ENCODE measurements around the gene SHB. TPM values are rescaled to one million over a fixed set of nuclear protein-coding genes. Genes with fewer than 3 reads are reported as not detected.

SHB gene
- total RNA-seq, 1 experiment from 2014 or later = 12.2 TPM

DNA sequence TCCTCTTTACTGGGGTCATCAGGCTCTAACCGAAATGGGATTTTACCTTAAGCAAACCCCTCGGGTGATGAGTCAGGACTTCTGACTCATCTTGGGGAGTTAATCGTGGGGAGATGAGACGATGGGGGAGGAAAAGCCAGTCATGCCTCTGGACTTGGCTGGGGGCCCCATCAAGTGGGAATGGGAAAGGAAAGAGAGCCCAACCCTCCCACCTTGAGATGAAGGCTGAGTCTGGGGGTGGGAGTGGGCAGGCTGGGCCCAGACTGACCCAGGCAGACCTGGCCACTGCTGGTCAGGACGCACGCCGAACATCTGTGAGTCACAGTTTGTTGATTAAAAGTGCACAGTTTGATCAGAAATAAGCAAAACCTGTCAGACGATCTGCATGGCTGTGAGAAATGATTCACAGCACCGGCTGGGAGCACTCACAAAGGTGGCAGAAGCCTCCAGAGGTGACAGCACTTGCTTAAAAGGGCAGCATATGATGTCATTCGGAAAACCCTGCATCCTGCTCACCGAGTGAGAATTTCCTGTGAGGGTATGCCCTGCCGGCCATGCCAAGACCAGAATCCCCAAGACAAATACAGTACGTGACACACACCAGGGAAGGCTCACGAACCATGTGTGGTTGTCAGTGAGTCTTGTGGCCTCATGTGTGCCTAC, 115.1 kb downstream of the SHB start (continued):
- TF ChIP-seq, protein P1, sequence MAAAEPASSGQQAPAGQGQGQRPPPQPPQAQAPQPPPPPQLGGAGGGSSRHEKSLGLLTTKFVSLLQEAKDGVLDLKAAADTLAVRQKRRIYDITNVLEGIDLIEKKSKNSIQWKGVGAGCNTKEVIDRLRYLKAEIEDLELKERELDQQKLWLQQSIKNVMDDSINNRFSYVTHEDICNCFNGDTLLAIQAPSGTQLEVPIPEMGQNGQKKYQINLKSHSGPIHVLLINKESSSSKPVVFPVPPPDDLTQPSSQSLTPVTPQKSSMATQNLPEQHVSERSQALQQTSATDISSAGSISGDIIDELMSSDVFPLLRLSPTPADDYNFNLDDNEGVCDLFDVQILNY (CRISPR knock-in tag; IDR thresholded peaks at IDR 0.05) = no peak
- TF ChIP-seq ZNF263 (CRISPR knock-in tag; IDR thresholded peaks at IDR 0.05; ENCODE audit: low read depth) (no peak), TEAD1 (CRISPR knock-in tag; IDR thresholded peaks at IDR 0.05) (no peak), ZNF219 (CRISPR knock-in tag; IDR thresholded peaks at IDR 0.05; ENCODE audit: borderline replicate concordance) (no peak)
- TF ChIP-seq, protein P2, sequence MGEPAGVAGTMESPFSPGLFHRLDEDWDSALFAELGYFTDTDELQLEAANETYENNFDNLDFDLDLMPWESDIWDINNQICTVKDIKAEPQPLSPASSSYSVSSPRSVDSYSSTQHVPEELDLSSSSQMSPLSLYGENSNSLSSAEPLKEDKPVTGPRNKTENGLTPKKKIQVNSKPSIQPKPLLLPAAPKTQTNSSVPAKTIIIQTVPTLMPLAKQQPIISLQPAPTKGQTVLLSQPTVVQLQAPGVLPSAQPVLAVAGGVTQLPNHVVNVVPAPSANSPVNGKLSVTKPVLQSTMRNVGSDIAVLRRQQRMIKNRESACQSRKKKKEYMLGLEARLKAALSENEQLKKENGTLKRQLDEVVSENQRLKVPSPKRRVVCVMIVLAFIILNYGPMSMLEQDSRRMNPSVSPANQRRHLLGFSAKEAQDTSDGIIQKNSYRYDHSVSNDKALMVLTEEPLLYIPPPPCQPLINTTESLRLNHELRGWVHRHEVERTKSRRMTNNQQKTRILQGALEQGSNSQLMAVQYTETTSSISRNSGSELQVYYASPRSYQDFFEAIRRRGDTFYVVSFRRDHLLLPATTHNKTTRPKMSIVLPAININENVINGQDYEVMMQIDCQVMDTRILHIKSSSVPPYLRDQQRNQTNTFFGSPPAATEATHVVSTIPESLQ (CRISPR knock-in tag; IDR thresholded peaks at IDR 0.05) = no peak
- TF ChIP-seq, protein P3, sequence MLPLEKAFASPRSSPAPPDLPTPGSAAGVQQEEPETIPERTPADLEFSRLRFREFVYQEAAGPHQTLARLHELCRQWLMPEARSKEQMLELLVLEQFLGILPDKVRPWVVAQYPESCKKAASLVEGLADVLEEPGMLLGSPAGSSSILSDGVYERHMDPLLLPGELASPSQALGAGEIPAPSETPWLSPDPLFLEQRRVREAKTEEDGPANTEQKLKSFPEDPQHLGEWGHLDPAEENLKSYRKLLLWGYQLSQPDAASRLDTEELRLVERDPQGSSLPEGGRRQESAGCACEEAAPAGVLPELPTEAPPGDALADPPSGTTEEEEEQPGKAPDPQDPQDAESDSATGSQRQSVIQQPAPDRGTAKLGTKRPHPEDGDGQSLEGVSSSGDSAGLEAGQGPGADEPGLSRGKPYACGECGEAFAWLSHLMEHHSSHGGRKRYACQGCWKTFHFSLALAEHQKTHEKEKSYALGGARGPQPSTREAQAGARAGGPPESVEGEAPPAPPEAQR (CRISPR knock-in tag; IDR thresholded peaks at IDR 0.05) = no peak

DNA sequence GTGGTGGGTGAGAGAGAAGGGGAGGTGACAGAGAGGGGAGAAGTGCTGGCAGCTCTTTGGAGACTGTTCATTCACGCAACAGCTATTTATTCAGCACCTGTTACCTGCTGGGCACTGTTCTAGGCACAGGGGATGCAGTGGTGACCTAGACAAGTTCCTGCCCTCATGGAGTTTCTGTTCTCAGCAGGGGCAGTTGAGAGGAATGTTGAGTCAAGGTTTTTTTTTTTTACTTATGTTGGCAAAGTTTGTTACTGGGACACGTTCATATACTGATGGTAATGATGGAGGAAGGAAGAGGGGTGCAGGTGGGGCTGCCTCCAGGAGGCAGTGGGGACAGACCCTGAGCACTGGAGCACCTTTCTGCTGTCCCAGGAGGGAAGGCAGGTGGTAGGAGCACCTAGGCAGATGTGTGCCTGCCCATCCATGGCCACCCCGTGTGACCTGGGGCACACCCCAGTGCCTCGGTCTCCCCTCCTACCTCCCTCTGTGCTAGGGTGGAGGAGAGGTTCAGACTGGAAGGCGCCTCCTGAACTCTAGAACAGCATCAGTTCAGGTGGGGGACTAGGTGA, 115.7 kb downstream of the SHB start:
- no peaks in the 10 kb centered on the region for H3K27me3 Mint-ChIP-seq (ENCODE audit: low read depth)
- no peaks in the 10 kb centered on the region for H3K9me3 Mint-ChIP-seq
- H3K27ac Mint-ChIP-seq = no peak overlapping the region
- H3K36me3 Mint-ChIP-seq = peaks cover 13% of the 10 kb centered on the region
- DNase-seq (ENCODE audit: low spot score) = no peak
- ChIA-PET CTCF (interaction anchor here (1.0 kb wide), 1 partner anchor 39 kb away, joined by 3 read pairs; no protein-coding TSS in a partner anchor), POLR2A (no interaction called here)
- H3K4me1 Mint-ChIP-seq = no peaks in the 10 kb centered on the region
- H3K4me3 Mint-ChIP-seq = no peak overlapping the region
- ATAC-seq = no peak
- TF ChIP-seq ZNF396 (CRISPR knock-in tag; IDR thresholded peaks at IDR 0.05; ENCODE audit: borderline replicate concordance) = no peak
- TF ChIP-seq, protein P4, sequence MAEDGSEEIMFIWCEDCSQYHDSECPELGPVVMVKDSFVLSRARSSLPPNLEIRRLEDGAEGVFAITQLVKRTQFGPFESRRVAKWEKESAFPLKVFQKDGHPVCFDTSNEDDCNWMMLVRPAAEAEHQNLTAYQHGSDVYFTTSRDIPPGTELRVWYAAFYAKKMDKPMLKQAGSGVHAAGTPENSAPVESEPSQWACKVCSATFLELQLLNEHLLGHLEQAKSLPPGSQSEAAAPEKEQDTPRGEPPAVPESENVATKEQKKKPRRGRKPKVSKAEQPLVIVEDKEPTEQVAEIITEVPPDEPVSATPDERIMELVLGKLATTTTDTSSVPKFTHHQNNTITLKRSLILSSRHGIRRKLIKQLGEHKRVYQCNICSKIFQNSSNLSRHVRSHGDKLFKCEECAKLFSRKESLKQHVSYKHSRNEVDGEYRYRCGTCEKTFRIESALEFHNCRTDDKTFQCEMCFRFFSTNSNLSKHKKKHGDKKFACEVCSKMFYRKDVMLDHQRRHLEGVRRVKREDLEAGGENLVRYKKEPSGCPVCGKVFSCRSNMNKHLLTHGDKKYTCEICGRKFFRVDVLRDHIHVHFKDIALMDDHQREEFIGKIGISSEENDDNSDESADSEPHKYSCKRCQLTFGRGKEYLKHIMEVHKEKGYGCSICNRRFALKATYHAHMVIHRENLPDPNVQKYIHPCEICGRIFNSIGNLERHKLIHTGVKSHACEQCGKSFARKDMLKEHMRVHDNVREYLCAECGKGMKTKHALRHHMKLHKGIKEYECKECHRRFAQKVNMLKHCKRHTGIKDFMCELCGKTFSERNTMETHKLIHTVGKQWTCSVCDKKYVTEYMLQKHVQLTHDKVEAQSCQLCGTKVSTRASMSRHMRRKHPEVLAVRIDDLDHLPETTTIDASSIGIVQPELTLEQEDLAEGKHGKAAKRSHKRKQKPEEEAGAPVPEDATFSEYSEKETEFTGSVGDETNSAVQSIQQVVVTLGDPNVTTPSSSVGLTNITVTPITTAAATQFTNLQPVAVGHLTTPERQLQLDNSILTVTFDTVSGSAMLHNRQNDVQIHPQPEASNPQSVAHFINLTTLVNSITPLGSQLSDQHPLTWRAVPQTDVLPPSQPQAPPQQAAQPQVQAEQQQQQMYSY (CRISPR knock-in tag; IDR thresholded peaks at IDR 0.05) = no peak
- no peak for TF ChIP-seq KAT7 (CRISPR knock-in tag; IDR thresholded peaks at IDR 0.05; ENCODE audit: borderline replicate concordance)
- TF ChIP-seq, protein P5, sequence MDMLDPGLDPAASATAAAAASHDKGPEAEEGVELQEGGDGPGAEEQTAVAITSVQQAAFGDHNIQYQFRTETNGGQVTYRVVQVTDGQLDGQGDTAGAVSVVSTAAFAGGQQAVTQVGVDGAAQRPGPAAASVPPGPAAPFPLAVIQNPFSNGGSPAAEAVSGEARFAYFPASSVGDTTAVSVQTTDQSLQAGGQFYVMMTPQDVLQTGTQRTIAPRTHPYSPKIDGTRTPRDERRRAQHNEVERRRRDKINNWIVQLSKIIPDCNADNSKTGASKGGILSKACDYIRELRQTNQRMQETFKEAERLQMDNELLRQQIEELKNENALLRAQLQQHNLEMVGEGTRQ (CRISPR knock-in tag; IDR thresholded peaks at IDR 0.05) = no peak
- TF ChIP-seq, protein P6, sequence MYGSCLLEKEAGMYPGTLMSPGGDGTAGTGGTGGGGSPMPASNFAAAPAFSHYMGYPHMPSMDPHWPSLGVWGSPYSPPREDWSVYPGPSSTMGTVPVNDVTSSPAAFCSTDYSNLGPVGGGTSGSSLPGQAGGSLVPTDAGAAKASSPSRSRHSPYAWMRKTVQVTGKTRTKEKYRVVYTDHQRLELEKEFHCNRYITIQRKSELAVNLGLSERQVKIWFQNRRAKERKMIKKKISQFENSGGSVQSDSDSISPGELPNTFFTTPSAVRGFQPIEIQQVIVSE (CRISPR knock-in tag; IDR thresholded peaks at IDR 0.05; ENCODE audit: borderline replicate concordance) = no peak
- TF ChIP-seq, protein P7, sequence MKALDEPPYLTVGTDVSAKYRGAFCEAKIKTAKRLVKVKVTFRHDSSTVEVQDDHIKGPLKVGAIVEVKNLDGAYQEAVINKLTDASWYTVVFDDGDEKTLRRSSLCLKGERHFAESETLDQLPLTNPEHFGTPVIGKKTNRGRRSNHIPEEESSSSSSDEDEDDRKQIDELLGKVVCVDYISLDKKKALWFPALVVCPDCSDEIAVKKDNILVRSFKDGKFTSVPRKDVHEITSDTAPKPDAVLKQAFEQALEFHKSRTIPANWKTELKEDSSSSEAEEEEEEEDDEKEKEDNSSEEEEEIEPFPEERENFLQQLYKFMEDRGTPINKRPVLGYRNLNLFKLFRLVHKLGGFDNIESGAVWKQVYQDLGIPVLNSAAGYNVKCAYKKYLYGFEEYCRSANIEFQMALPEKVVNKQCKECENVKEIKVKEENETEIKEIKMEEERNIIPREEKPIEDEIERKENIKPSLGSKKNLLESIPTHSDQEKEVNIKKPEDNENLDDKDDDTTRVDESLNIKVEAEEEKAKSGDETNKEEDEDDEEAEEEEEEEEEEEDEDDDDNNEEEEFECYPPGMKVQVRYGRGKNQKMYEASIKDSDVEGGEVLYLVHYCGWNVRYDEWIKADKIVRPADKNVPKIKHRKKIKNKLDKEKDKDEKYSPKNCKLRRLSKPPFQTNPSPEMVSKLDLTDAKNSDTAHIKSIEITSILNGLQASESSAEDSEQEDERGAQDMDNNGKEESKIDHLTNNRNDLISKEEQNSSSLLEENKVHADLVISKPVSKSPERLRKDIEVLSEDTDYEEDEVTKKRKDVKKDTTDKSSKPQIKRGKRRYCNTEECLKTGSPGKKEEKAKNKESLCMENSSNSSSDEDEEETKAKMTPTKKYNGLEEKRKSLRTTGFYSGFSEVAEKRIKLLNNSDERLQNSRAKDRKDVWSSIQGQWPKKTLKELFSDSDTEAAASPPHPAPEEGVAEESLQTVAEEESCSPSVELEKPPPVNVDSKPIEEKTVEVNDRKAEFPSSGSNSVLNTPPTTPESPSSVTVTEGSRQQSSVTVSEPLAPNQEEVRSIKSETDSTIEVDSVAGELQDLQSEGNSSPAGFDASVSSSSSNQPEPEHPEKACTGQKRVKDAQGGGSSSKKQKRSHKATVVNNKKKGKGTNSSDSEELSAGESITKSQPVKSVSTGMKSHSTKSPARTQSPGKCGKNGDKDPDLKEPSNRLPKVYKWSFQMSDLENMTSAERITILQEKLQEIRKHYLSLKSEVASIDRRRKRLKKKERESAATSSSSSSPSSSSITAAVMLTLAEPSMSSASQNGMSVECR (CRISPR knock-in tag; IDR thresholded peaks at IDR 0.05; ENCODE audit: borderline replicate concordance) = no peak
- TF ChIP-seq, protein P8, sequence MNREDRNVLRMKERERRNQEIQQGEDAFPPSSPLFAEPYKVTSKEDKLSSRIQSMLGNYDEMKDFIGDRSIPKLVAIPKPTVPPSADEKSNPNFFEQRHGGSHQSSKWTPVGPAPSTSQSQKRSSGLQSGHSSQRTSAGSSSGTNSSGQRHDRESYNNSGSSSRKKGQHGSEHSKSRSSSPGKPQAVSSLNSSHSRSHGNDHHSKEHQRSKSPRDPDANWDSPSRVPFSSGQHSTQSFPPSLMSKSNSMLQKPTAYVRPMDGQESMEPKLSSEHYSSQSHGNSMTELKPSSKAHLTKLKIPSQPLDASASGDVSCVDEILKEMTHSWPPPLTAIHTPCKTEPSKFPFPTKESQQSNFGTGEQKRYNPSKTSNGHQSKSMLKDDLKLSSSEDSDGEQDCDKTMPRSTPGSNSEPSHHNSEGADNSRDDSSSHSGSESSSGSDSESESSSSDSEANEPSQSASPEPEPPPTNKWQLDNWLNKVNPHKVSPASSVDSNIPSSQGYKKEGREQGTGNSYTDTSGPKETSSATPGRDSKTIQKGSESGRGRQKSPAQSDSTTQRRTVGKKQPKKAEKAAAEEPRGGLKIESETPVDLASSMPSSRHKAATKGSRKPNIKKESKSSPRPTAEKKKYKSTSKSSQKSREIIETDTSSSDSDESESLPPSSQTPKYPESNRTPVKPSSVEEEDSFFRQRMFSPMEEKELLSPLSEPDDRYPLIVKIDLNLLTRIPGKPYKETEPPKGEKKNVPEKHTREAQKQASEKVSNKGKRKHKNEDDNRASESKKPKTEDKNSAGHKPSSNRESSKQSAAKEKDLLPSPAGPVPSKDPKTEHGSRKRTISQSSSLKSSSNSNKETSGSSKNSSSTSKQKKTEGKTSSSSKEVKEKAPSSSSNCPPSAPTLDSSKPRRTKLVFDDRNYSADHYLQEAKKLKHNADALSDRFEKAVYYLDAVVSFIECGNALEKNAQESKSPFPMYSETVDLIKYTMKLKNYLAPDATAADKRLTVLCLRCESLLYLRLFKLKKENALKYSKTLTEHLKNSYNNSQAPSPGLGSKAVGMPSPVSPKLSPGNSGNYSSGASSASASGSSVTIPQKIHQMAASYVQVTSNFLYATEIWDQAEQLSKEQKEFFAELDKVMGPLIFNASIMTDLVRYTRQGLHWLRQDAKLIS (CRISPR knock-in tag; IDR thresholded peaks at IDR 0.05; ENCODE audit: borderline replicate concordance) = no peak
- TF ChIP-seq FOXP1 (CRISPR knock-in tag; IDR thresholded peaks at IDR 0.05; ENCODE audit: borderline replicate concordance) = no peak
- no peak for TF ChIP-seq NR2C2 (CRISPR knock-in tag; IDR thresholded peaks at IDR 0.05)
- TF ChIP-seq JAZF1 (CRISPR knock-in tag; IDR thresholded peaks at IDR 0.05) = no peak

Data from WTC11 (cell line).